Fibroblast of peridontal ligament (primary cell): Measurements from ENCODE around the gene VOPP1.

Experiments used
- DNase-seq: peaks from one replicate; pipeline ENCODE4 v3.0.0-alpha.2; 2010; ENCODE audit errors: extremely low read depth

Gene VOPP1

GRCh38 chr7:55532150-55532917 is 40.0 kb downstream of the VOPP1 start:
- DNase-seq, result no peak

- DNase-seq, result no peak
Observed at GRCh38 chr7:55531536-55531935, 40.8 kb downstream of the VOPP1 start.

GRCh38 chr7:55527307-55527706 is 45.0 kb downstream of the VOPP1 start:
- DNase-seq, result no peak

- DNase-seq, result no peak
Observed at GRCh38 chr7:55526770-55527169, 45.5 kb downstream of the VOPP1 start.

GRCh38 chr7:55526329-55526728 is 46.0 kb downstream of the VOPP1 start:
- DNase-seq, result no peak

GRCh38 chr7:55524558-55525310 is 47.6 kb downstream of the VOPP1 start:
- DNase-seq, result no peak

GRCh38 chr7:55523366-55523765 is 48.9 kb downstream of the VOPP1 start:
- DNase-seq, result peak; percentile 42

- no peak for DNase-seq
Observed at GRCh38 chr7:55521917-55522902, 50.1 kb downstream of the VOPP1 start.

GRCh38 chr7:55521512-55521911 is 50.8 kb downstream of the VOPP1 start:
- no peak for DNase-seq

GRCh38 chr7:55520426-55521140 is 51.7 kb downstream of the VOPP1 start:
- DNase-seq, result no peak

GRCh38 chr7:55518836-55519235 is 53.5 kb downstream of the VOPP1 start:
- no peak for DNase-seq

- DNase-seq, result no peak
Observed at GRCh38 chr7:55517936-55518689, 54.2 kb downstream of the VOPP1 start.

GRCh38 chr7:55517191-55517633 is 55.1 kb downstream of the VOPP1 start:
- DNase-seq, result no peak

- DNase-seq, result no peak
Observed at GRCh38 chr7:55516409-55516808, 55.9 kb downstream of the VOPP1 start.

- no peak for DNase-seq
Observed at GRCh38 chr7:55515569-55516279, 56.6 kb downstream of the VOPP1 start.

- DNase-seq, result no peak
Observed at GRCh38 chr7:55514546-55515265, 57.6 kb downstream of the VOPP1 start.

GRCh38 chr7:55513868-55514267 is 58.4 kb downstream of the VOPP1 start:
- DNase-seq, result no peak

- DNase-seq, result no peak
Observed at GRCh38 chr7:55512635-55513191, 59.6 kb downstream of the VOPP1 start.

GRCh38 chr7:55510621-55511020 is 61.7 kb downstream of the VOPP1 start:
- DNase-seq, result no peak
